Mesenchymal stem cell (in vitro differentiated cells and primary cell): Measurements from ENCODE around the gene ABI3.
"Not testable (repeated sequence)": the region's sequence is repeated elsewhere in the genome, so short reads cannot be mapped to it uniquely, and the experiment has no call there.

Experiments
- DNase-seq: peaks from one replicate; pipeline ENCODE4 v3.0.0-alpha.2; 2013
- H2AFZ ChIP-seq: one replicate; pipeline ENCODE4 v1.6.1; 2013; ENCODE audit warnings: low read depth, mild to moderate bottlenecking, control low read depth, inconsistent platforms, low read length, moderate library complexity
- H2AK5ac ChIP-seq: 2 replicates; pipeline ENCODE4 v1.6.1; 2013; ENCODE audit warnings: low read length, moderate library complexity, mild to moderate bottlenecking, inconsistent platforms; ENCODE audit not compliant: severe bottlenecking
- H2BK120ac ChIP-seq: one replicate; pipeline ENCODE4 v1.6.1; 2013; ENCODE audit warnings: low read depth, mild to moderate bottlenecking, inconsistent platforms, low read length, moderate library complexity
- H2BK12ac ChIP-seq, 2 experiments: one replicate each; pipeline ENCODE4 v1.6.1; 2013; ENCODE audit warnings: inconsistent platforms in 2 of 2, low read length in 2 of 2, mild to moderate bottlenecking in 2 of 2, moderate library complexity in 2 of 2, control low read depth in 1 of 2
- H2BK15ac ChIP-seq: one replicate; pipeline ENCODE4 v1.6.1; 2013; ENCODE audit warnings: mild to moderate bottlenecking, low read depth, inconsistent platforms; ENCODE audit not compliant: poor library complexity, severe bottlenecking
- H2BK5ac ChIP-seq: 2 replicates; pipeline ENCODE4 v1.6.1; 2013; ENCODE audit warnings: low read depth, mild to moderate bottlenecking, low read length, control low read depth, inconsistent platforms; ENCODE audit not compliant: poor library complexity, severe bottlenecking
- H3K14ac ChIP-seq, 2 experiments: one replicate each; pipeline ENCODE4 v1.6.1; 2013; ENCODE audit warnings: inconsistent platforms in 2 of 2, low read length in 2 of 2, control low read depth in 1 of 2, mild to moderate bottlenecking in 1 of 2, moderate library complexity in 1 of 2
- H3K18ac ChIP-seq, 2 experiments: one replicate each; pipeline ENCODE4 v1.6.1; 2013; ENCODE audit warnings: inconsistent platforms in 2 of 2, low read length in 2 of 2, control low read depth in 1 of 2, low read depth in 1 of 2, mild to moderate bottlenecking in 1 of 2
- H3K23ac ChIP-seq, 2 experiments: one replicate each; pipeline ENCODE4 v1.6.1; 2013; ENCODE audit warnings: inconsistent platforms in 2 of 2, low read length in 2 of 2, mild to moderate bottlenecking in 2 of 2, moderate library complexity in 2 of 2, control low read depth in 1 of 2
- H3K27ac ChIP-seq: 2 replicates; pipeline ENCODE4 v1.5.1; 2013; ENCODE audit warnings: mild to moderate bottlenecking, moderate library complexity, low read length, control low read depth, inconsistent platforms; ENCODE audit not compliant: poor library complexity, severe bottlenecking
- H3K27me3 ChIP-seq, 2 experiments: 2 replicates each; pipeline versions ENCODE4 v1.6.1 to v1.7.0; 2013; ENCODE audit warnings: low read length in 2 of 2, mild to moderate bottlenecking in 2 of 2, moderate library complexity in 2 of 2, control low read depth in 1 of 2, inconsistent platforms in 1 of 2; ENCODE audit not compliant: control insufficient read depth in 1 of 2, insufficient read depth in 1 of 2
- H3K36me3 ChIP-seq, 2 experiments: 2 replicates each; pipeline versions ENCODE4 v1.6.1 to v1.7.0; 2013; ENCODE audit warnings: low read length in 2 of 2, control low read depth in 1 of 2, inconsistent platforms in 1 of 2, low read depth in 1 of 2, mild to moderate bottlenecking in 1 of 2; ENCODE audit not compliant: insufficient read depth in 2 of 2, control insufficient read depth in 1 of 2
- H3K4ac ChIP-seq, 2 experiments: one replicate each; pipeline ENCODE4 v1.6.1; 2013; ENCODE audit warnings: inconsistent platforms in 2 of 2, low read length in 2 of 2, mild to moderate bottlenecking in 2 of 2, moderate library complexity in 2 of 2, control low read depth in 1 of 2, low read depth in 1 of 2
- H3K4me1 ChIP-seq: 2 replicates; pipeline ENCODE4 v1.6.1; 2013; ENCODE audit warnings: low read depth, low read length, control low read depth; ENCODE audit not compliant: control insufficient read depth, insufficient read depth
- H3K4me2 ChIP-seq: 2 replicates; pipeline ENCODE4 v1.6.1; 2013; ENCODE audit warnings: low read length, mild to moderate bottlenecking, inconsistent platforms; ENCODE audit not compliant: poor library complexity, severe bottlenecking
- H3K4me3 ChIP-seq, 2 experiments: 2 replicates each; pipeline versions ENCODE4 v1.5.1 to v1.7.0; 2013; ENCODE audit warnings: low read length in 2 of 2, mild to moderate bottlenecking in 2 of 2, control low read depth in 1 of 2, low read depth in 1 of 2; ENCODE audit not compliant: insufficient read depth in 1 of 2
- H3K79me1 ChIP-seq: replicated peaks from 2 replicates; pipeline ENCODE4 v1.6.1; 2013; ENCODE audit warnings: mild to moderate bottlenecking, control low read depth, low read length, inconsistent platforms; ENCODE audit not compliant: poor library complexity, severe bottlenecking
- H3K9ac ChIP-seq: 2 replicates; pipeline ENCODE4 v1.7.0; 2013; ENCODE audit warnings: mild to moderate bottlenecking, low read length, moderate library complexity
- H3K9me3 ChIP-seq: 2 replicates; pipeline ENCODE4 v1.7.0; 2013; ENCODE audit warnings: mild to moderate bottlenecking, low read length; ENCODE audit not compliant: control insufficient read depth
- H4K8ac ChIP-seq: one replicate; pipeline ENCODE4 v1.6.1; 2013; ENCODE audit warnings: inconsistent platforms, mild to moderate bottlenecking, low read length, moderate library complexity
- H4K91ac ChIP-seq: one replicate; pipeline ENCODE4 v1.6.1; 2013; ENCODE audit warnings: mild to moderate bottlenecking, low read length, inconsistent platforms
- WGBS: methylation state at CpG from one replicate; pipeline ENCODE4 v1.1.7; 2013; ENCODE audit warnings: mixed read lengths; 5-methylcytosine and 5-hydroxymethylcytosine counted together

Gene ABI3

DNA sequence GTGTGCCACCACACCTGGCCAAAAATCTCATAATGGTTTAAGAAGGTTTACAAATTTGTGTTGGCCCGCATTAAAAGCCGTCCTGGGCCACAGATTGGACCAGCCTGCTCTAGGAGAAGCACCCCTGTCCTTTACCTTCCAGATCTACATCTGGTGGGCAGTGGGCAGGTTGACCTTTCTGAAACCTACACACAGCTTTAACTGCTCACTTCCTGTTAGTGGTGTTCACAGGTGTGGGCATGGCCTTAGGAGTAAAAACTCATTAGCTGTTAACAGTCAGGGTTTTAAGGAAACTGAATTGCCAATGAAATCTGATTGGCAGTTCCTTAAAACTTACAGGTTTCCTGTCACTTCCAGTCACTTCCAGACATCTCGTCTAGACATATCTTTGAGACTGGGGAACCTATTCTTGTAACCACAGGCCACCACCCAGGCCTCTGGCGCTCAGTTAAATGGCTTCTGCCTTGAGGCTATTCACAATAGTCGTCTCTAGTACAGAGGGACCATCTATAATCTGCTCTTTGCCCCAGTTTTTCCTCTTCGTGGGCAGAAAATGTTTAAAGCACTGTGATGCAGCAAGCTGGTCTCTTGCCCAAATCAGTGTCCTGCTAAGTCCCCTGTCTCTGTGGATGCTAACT is 29.4 kb upstream of the ABI3 start:
- Histone ChIP-seq H3K23ac (no peak overlapping the region), H3K79me1 (no peaks in the 10 kb centered on the region), H3K18ac (no peak overlapping the region), H2BK15ac (no peak overlapping the region), H2AFZ (no peak overlapping the region), H3K9me3 (peaks cover 14% of the 10 kb centered on the region), H2BK5ac (no peak overlapping the region), H3K4me3 (no peak overlapping the region), H4K91ac (no peak overlapping the region), H2AK5ac (no peak overlapping the region), H3K4me2 (no peak overlapping the region), H3K27ac (no peak overlapping the region), H3K4ac (no peak overlapping the region), H3K9ac (no peak overlapping the region), H2BK12ac (no peak overlapping the region), H3K4me1 (no peaks in the 10 kb centered on the region), H3K36me3 (no peaks in the 10 kb centered on the region), H3K27me3 (peaks cover 0 to 4% of the 10 kb centered on the region in 2 experiments), H3K14ac (no peak overlapping the region), H4K8ac (no peak overlapping the region), H2BK120ac (no peak overlapping the region)
- WGBS = 84% methylated on average over 6 of the region's 6 CpGs
- no peak for DNase-seq

DNA sequence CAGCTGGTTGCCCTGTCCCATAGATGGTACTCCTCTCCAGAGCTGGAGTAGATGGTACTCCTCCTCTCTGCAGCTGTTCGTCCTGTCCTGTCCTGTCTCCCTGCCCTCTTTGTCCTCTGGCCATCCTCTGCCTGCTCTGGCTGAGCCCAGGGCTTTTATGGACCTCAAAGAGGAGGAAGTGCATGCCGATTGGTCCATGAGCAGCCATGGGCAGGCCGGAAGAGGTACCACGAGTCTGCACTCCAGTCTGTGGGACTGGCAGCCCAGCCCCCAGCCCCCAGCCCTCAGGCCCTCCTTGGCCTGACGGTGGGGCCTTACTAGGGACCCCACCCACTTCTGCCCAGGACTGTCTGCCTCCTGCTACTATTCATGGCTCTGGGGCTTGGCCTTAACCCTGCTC is 27.2 kb upstream of the ABI3 start:
- Histone ChIP-seq H3K18ac (no peak overlapping the region), H2BK5ac (no peak overlapping the region), H2BK12ac (no peak overlapping the region), H3K36me3 (no peaks in the 10 kb centered on the region), H2AK5ac (no peak overlapping the region), H4K91ac (no peak overlapping the region), H4K8ac (no peak overlapping the region), H2BK120ac (no peak overlapping the region), H3K27me3 (peaks cover 0 to 4% of the 10 kb centered on the region in 2 experiments), H3K9ac (no peak overlapping the region), H3K79me1 (no peaks in the 10 kb centered on the region), H3K9me3 (no peaks in the 10 kb centered on the region), H3K4me3 (no peak overlapping the region), H3K23ac (no peak overlapping the region), H3K14ac (no peak overlapping the region), H3K27ac (no peak overlapping the region), H3K4me1 (no peaks in the 10 kb centered on the region), H3K4me2 (no peak overlapping the region), H2AFZ (no peak overlapping the region), H3K4ac (no peak overlapping the region), H2BK15ac (no peak overlapping the region)
- 67% methylated on average over 4 of the region's 5 CpGs for WGBS
- DNase-seq = no peak

DNA sequence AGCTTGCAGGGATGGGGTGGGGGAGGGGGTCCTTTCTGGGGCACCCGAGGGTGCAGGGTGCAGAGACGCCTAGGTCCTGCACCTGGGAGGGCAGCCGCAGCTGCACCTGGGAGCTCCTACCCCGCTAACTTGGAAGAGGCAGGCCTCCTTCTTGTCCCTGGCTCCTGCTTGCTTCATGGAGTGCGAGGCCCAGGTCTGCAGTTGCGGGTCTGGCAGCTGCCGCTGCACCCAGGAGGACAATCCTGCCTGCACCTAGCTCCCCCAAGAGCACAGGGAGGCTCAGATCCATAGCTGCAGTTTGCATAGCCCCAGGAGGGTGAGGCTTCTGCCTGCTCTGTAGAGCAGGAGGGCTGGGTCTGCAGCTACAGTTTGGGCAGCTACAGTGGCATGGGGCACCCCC is 26.7 kb upstream of the ABI3 start:
- Histone ChIP-seq H3K18ac (no peak overlapping the region), H2AK5ac (no peak overlapping the region), H2BK15ac (no peak overlapping the region), H3K27ac (no peak overlapping the region), H3K79me1 (no peaks in the 10 kb centered on the region), H3K23ac (no peak overlapping the region), H3K27me3 (peaks cover 0 to 4% of the 10 kb centered on the region in 2 experiments), H4K8ac (no peak overlapping the region), H3K36me3 (no peaks in the 10 kb centered on the region), H3K4me3 (no peak overlapping the region), H4K91ac (no peak overlapping the region), H3K4ac (no peak overlapping the region), H2AFZ (no peak overlapping the region), H3K14ac (no peak overlapping the region), H2BK120ac (no peak overlapping the region), H3K4me1 (no peaks in the 10 kb centered on the region), H2BK12ac (no peak overlapping the region), H2BK5ac (no peak overlapping the region), H3K9ac (no peak overlapping the region), H3K4me2 (no peak overlapping the region), H3K9me3 (no peaks in the 10 kb centered on the region)
- 81% methylated on average over 7 of the region's 7 CpGs for WGBS
- DNase-seq = no peak

- H2BK12ac ChIP-seq, H3K23ac ChIP-seq, H2BK120ac ChIP-seq, H3K4me3 ChIP-seq, H3K14ac ChIP-seq, H3K36me3 ChIP-seq, H3K27ac ChIP-seq, H3K9me3 ChIP-seq, H2AFZ ChIP-seq, H2BK5ac ChIP-seq, H3K27me3 ChIP-seq, H3K79me1 ChIP-seq, H3K4ac ChIP-seq, H3K4me2 ChIP-seq, H4K91ac ChIP-seq, H2AK5ac ChIP-seq, H2BK15ac ChIP-seq, DNase-seq, H3K9ac ChIP-seq, H3K18ac ChIP-seq, H3K4me1 ChIP-seq, H4K8ac ChIP-seq: not testable (repeated sequence)
These were observed 26.0 kb upstream of the ABI3 start for GRCh38 chr17:49184522-49184921.
